Left colon (tissue), 2 donors: ENCODE results near the gene ETV3L. TPM values are rescaled to one million over a fixed set of nuclear protein-coding genes. Genes with fewer than 3 reads are reported as not detected.

Source experiments
- ATAC-seq: fragments of 200-7000 bp; cut with Tn5 transposase; one replicate; pipeline ENCODE4 v1.9.1; 2020; ENCODE audit warnings: mild to moderate bottlenecking, moderate library complexity
- DNase-seq, 2 donors: peaks; one replicate each; pipeline ENCODE4 v3.0.0-alpha.2; 2020
- intact Hi-C, 2 donors: fragments of 100-400 bp; cut with DNase I in 1 of 2; cut with micrococcal nuclease in 1 of 2; formaldehyde crosslinking; loops; one replicate each; pipeline versions ENCODE4 v1.11.2 to v1.14.0; 2022; cut with DNase I, micrococcal nuclease
- total RNA-seq, 2 donors: library from RNA; stranded (reverse); fragmentation: NEBNext Ultra II Directional; extraction: Animal tissue kit (Norgen Biotek cat#: 25700); gene quantifications; one replicate each; pipeline ENCODE4 v1.2.1, GENCODE V29; 2021
- donor health status: DM: no; HTN: no; CAD: no.
- donor health status: DM: yes; HTN: yes; CAD: no.

ETV3L gene
- total RNA-seq, 2 donors from 2014 or later, result not detected

DNA sequence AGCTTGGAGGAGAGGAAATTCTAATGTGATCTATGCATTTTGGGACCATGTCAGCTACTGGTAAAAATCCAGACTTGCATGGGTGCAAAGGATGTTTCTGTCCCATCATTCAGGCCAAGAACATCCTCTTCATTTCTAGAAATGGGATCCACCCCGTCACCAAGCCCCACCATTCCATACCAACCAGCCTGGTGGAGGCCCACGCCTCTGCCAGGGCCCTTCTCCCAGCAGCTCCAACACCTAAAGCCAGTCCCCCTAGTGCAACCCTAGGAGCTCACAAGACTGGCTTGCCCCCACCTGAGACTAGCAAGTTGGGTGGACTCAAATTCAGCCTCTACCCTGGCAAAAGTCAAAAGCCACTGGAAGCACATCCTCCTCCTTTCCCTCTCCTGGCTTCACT is 55.9 kb downstream of the ETV3L start:
- DNase-seq (no peak), ATAC-seq (no peak)
- intact Hi-C loops, result no loop called here

DNA sequence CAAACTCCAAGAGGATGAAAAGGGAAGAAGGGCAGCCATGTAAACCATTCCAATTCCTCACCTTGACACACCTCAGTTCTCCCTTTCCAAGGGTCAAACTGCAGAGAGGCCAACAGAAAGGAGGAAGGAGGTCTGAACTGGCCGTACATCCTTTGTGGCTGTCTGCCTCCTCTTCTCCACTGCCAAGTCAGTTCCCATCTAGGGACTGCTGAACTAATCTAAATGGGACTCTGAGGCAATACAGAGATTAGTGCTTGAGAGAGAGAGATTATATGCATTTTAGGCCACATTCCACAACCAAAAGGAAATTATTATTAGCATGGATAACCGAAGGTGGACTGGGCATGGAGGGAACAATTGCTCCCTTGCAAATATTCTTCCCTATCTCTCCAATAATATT is 56.8 kb downstream of the ETV3L start:
- DNase-seq (no peak), ATAC-seq (no peak)
- intact Hi-C loops, result no loop called here

Other genes starting within 250 kb of the ETV3L start
- not detected for gene INSRR, start 240.7 kb downstream of the ETV3L start, total RNA-seq
- gene NTRK1, start 238.9 kb downstream of the ETV3L start, total RNA-seq, result under 1 TPM in 1 of 2 donors, not detected in 1; 0.95 TPM
- gene PEAR1, start 206.1 kb downstream of the ETV3L start, total RNA-seq, result 1 to 10 TPM; 2.0 to 2.9 TPM
- gene LRRC71, start 179.2 kb downstream of the ETV3L start, total RNA-seq, result not detected
- 10 to 100 TPM; 42.1 to 46.8 TPM for gene ARHGEF11, start 54.1 kb downstream of the ETV3L start, total RNA-seq
- gene ETV3, start 38.6 kb upstream of the ETV3L start, total RNA-seq, result 10 to 100 TPM; 27.9 to 32.5 TPM